ENCODE measurements around the gene ARHGAP26.

- TF ChIP-seq CTCF (conservative IDR thresholded peaks at IDR 0.05 in 1 of 2, IDR thresholded peaks at IDR 0.05 in 1 of 2; ENCODE audit: low read depth in 1 of 2, low read length in 2 of 2) (no peak), EZH2 (IDR thresholded peaks at IDR 0.05; ENCODE audit: low read length, missing control alignments) (no peak)
These were observed 360.6 kb downstream of the ARHGAP26 start for GRCh38 chr5:143130613-143131305.
